HG02678 (cell line): Measurements from ENCODE around the gene TAC4.

Source experiments
- ATAC-seq: cut with Tn5 transposase; IDR thresholded peaks from one replicate; pipeline ENCODE4 v1.9.1; 2021; ENCODE audit warnings: mild to moderate bottlenecking, moderate library complexity; ENCODE audit not compliant: unreplicated experiment

Gene TAC4

DNA sequence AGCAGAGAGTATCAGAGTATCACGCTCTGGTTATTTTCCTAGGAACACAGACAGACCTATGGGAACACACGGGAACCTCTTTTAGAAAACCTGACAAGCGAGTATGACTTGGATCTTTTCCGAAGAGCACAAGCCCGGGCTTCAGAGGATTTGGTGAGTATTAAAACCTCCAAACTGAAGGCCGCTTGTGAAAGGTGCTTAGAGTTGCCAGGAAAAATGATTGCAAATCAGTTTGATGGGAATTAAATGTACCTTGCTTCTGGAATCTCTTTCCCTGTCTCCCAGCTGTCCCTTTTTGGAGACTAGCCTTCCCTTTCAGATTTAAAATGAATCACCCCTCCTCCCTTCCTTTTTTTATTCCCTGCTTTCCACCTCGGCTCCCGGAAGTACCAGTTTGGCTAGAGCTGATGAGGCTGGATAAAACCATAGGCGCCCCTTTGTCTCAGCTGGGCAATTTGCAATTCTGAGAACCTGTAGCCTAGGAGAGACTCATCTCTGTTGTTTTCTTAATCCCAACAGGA lies 32.0 kb downstream of the TAC4 start:
- no peak for ATAC-seq

GRCh38 chr17:49814781-49815529 lies 32.9 kb downstream of the TAC4 start:
- ATAC-seq: no peak

DNA sequence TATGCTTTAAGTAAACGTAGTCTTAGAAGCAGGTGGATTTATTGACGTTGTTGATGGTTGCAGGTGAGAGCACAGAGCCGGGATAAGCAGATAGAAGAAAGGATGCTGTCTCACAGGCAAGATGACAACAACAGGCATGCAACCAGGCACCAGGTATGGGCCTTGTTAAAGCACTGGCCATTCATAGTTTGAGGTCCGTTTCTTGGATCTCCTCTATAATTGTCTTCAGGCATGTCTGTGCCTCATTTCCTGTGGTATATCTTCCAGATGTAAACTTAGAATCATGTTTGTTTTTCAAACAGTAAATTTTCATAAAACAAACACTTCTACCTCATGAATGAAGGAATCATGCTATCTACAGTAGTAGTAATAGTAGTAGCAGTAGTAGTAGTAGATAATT lies 38.8 kb downstream of the TAC4 start:
- no peak for ATAC-seq

- no peak for ATAC-seq
These were observed 49.1 kb downstream of the TAC4 start for GRCh38 chr17:49798738-49799137.

DNA sequence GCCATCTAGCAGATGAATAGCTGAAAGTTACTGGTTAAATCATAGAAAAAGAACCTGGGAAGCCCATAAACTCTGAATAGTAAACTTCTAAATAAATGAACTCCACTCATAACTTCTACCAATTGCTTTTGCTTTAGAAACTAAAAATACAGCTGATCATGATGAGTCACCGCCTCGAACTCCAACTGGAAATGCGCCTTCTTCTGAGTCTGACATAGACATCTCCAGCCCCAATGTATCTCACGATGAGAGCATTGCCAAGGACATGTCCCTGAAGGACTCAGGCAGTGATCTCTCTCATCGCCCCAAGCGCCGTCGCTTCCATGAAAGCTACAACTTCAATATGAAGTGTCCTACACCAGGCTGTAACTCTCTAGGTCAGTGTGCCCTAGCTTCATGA lies 49.7 kb downstream of the TAC4 start:
- ATAC-seq: no peak

GRCh38 chr17:49795372-49795771 lies 52.5 kb downstream of the TAC4 start:
- no peak for ATAC-seq

DNA sequence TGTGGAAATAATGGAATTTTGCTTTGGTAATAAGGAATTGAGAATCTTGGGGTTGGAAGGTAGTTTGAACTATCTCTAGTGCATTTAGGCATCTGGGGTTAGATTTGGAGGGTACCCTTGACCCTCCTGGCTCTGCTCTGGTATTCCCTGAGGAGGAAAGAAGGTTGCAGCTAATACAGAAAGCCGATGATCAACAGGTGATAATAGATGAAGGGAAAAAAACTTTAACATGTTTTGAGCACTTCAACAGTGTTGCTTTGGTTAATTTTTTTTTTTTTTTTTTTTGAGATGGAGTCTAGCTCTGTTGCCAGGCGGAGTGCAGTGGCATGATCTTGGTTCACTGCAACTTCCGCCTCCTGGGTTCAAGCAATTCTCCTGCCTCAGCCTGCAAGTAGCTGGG lies 54.6 kb downstream of the TAC4 start:
- ATAC-seq: no peak

- no peak for ATAC-seq
These were observed 58.7 kb downstream of the TAC4 start for GRCh38 chr17:49789243-49789578.

- ATAC-seq: peak; percentile 93
These were observed 59.2 kb downstream of the TAC4 start, which contains the start of gene KAT7 for GRCh38 chr17:49788478-49789242. TSS of gene KAT7 (plus strand) at chr17:49788681. CDS start at chr17:49788835, 154 bp downstream.
